ENCODE data around the gene UQCRC2. TPM values are rescaled to one million over a fixed set of nuclear protein-coding genes. Genes with fewer than 3 reads are reported as not detected.
"Not testable (repeated sequence)": the region's sequence is repeated elsewhere in the genome, so short reads cannot be mapped to it uniquely, and the experiment has no call there.

Gene UQCRC2
- total RNA-seq (199 TPM), polyA plus RNA-seq (ENCODE audit: insufficient read depth, low read depth, low replicate concordance) (314 TPM)
- long read RNA-seq, donor 1, transcript UQCRC2-201 (14 exons, 2,615 nt) = major isoform, 34 of 58 reads
- long read RNA-seq, donor 1, transcript UQCRC2-203 (2 exons, 699 nt) = minor isoform, 16 of 58 reads
- long read RNA-seq, donor 1, partial matches to known transcripts = 8 of 58 reads
- long read RNA-seq, donor 1, other reads (novel, unspliced or antisense) = 0 of 58 reads
- long read RNA-seq, donor 2, transcript UQCRC2-203 (2 exons, 699 nt) = minor isoform, 15 of 101 reads
- long read RNA-seq, donor 2, transcript UQCRC2-201 (14 exons, 2,615 nt) = major isoform, 69 of 101 reads
- long read RNA-seq, donor 2, partial matches to known transcripts = 16 of 101 reads
- long read RNA-seq, donor 2, other reads (novel, unspliced or antisense) = 0 of 101 reads
- long read RNA-seq, donor 3, transcript UQCRC2-203 (2 exons, 699 nt) = minor isoform, 25 of 103 reads
- long read RNA-seq, donor 3, transcript UQCRC2-201 (14 exons, 2,615 nt) = major isoform, 59 of 103 reads
- long read RNA-seq, donor 3, partial matches to known transcripts = 18 of 103 reads
- long read RNA-seq, donor 3, other reads (novel, unspliced or antisense) = 0 of 103 reads
- long read RNA-seq, donor 4, transcript UQCRC2-201 (14 exons, 2,615 nt) = major isoform, 37 of 63 reads
- long read RNA-seq, donor 4, transcript UQCRC2-203 (2 exons, 699 nt) = minor isoform, 11 of 63 reads
- long read RNA-seq, donor 4, partial matches to known transcripts = 13 of 63 reads
- long read RNA-seq, donor 4, other reads (novel, unspliced or antisense) = 0 of 63 reads
- long read RNA-seq, donor 5, partial matches to known transcripts = 0 of 6 reads
- long read RNA-seq, donor 5, other reads (novel, unspliced or antisense) = 0 of 6 reads
- long read RNA-seq, donor 6, transcript UQCRC2-203 (2 exons, 699 nt) = minor isoform, 31 of 194 reads
- long read RNA-seq, donor 6, transcript UQCRC2-201 (14 exons, 2,615 nt) = major isoform, 103 of 194 reads
- long read RNA-seq, donor 6, partial matches to known transcripts = 60 of 194 reads
- long read RNA-seq, donor 6, other reads (novel, unspliced or antisense) = 0 of 194 reads
- long read RNA-seq, donor 7, transcript UQCRC2-201 (14 exons, 2,615 nt) = major isoform, 105 of 121 reads
- long read RNA-seq, donor 7, partial matches to known transcripts = 5 of 121 reads
- long read RNA-seq, donor 7, other reads (novel, unspliced or antisense) = 9 of 121 reads
- long read RNA-seq, donor 8, transcript UQCRC2-203 (2 exons, 699 nt) = minor isoform, 11 of 51 reads
- long read RNA-seq, donor 8, transcript UQCRC2-201 (14 exons, 2,615 nt) = major isoform, 39 of 51 reads
- long read RNA-seq, donor 8, partial matches to known transcripts = 0 of 51 reads
- long read RNA-seq, donor 8, other reads (novel, unspliced or antisense) = 0 of 51 reads
- long read RNA-seq, donor 9, transcript UQCRC2-201 (14 exons, 2,615 nt) = major isoform, 20 of 41 reads
- long read RNA-seq, donor 9, transcript UQCRC2-203 (2 exons, 699 nt) = minor isoform, 9 of 41 reads
- long read RNA-seq, donor 9, partial matches to known transcripts = 12 of 41 reads
- long read RNA-seq, donor 9, other reads (novel, unspliced or antisense) = 0 of 41 reads
- long read RNA-seq, donor 10, transcript UQCRC2-201 (14 exons, 2,615 nt) = major isoform, 38 of 68 reads
- long read RNA-seq, donor 10, transcript UQCRC2-203 (2 exons, 699 nt) = minor isoform, 19 of 68 reads
- long read RNA-seq, donor 10, partial matches to known transcripts = 10 of 68 reads
- long read RNA-seq, donor 10, other reads (novel, unspliced or antisense) = 0 of 68 reads

DNA sequence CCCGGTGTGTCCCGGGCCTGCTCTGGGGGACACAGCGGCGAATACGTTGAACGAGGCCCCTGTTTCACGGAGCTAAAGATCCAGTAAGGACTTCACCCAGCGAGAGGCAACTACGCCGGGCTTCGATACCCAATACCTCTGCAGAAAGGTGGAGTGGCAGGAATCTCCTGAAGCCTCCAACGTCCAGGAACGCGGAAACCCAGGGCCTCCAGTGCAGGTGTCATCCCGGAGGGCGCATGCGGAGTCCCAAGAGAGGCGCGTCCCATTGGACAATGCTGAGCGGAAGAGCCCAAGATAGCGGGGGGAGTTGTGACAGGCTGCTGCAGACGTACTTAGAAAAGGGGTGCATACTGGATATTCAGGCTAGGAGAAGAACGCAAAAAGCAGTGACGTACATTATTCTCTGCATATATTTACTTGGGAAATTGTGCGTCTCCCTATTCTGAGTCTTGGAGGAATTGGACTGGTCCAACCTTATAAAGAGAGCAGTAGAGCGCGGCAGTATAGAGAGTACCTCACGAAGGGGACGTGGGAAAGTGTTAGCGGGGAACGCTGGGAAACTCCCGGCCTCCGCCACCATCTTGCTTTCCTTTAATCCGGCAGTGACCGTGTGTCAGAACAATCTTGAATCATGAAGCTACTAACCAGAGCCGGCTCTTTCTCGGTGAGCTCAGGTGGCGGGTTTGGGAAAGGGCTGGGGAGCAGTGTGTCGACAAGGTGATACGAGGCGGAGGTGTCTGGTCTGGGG is at the start of gene UQCRC2:
Gene UQCRC2 (plus strand): TSS at position 569 of the 748 bp plus-strand sequence. CDS start 63 bp downstream, at position 632.
- Histone ChIP-seq H3K36me3 (ENCODE audit: control insufficient read depth in 2 of 3, insufficient read depth in 3 of 3, low read length in 3 of 3) (peaks cover 6 to 10% (median 6%) of the 10 kb centered on the region in 3 donors), H3K9ac (ENCODE audit: low read length in 3 of 3) (peak within 1 kb of the TSS; percentile 90 to 100 (median 97)), H3K27ac (ENCODE audit: low read depth in 2 of 2, low read length in 2 of 2) (peak within 1 kb of the TSS; percentile 96 to 98), H3K9me3 (ENCODE audit: control insufficient read depth in 2 of 3, insufficient read depth in 1 of 3, low read length in 3 of 3) (no peaks in the 10 kb centered on the region), H3K4me3 (ENCODE audit: low read length in 3 of 3) (peak within 1 kb of the TSS; percentile 74 to 99 (median 95)), H3K4me1 (ENCODE audit: control insufficient read depth in 2 of 3, insufficient read depth in 2 of 3, low read depth in 1 of 3, low read length in 3 of 3) (peaks cover 4 to 20% (median 6%) of the 10 kb centered on the region in 3 donors), H3K27me3 (ENCODE audit: control insufficient read depth, insufficient read depth, low read length) (no peaks in the 10 kb centered on the region)
- TF ChIP-seq, protein P1, sequence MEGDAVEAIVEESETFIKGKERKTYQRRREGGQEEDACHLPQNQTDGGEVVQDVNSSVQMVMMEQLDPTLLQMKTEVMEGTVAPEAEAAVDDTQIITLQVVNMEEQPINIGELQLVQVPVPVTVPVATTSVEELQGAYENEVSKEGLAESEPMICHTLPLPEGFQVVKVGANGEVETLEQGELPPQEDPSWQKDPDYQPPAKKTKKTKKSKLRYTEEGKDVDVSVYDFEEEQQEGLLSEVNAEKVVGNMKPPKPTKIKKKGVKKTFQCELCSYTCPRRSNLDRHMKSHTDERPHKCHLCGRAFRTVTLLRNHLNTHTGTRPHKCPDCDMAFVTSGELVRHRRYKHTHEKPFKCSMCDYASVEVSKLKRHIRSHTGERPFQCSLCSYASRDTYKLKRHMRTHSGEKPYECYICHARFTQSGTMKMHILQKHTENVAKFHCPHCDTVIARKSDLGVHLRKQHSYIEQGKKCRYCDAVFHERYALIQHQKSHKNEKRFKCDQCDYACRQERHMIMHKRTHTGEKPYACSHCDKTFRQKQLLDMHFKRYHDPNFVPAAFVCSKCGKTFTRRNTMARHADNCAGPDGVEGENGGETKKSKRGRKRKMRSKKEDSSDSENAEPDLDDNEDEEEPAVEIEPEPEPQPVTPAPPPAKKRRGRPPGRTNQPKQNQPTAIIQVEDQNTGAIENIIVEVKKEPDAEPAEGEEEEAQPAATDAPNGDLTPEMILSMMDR (IDR thresholded peaks at IDR 0.05; ENCODE audit: borderline replicate concordance, extremely low read depth, insufficient read depth) = no peak
- intact Hi-C loops (cut with DNase I) = no loop called here
- DNase-seq = peak; percentile 90 to 98 (median 95)
- FAIRE-seq = no peak

DNA sequence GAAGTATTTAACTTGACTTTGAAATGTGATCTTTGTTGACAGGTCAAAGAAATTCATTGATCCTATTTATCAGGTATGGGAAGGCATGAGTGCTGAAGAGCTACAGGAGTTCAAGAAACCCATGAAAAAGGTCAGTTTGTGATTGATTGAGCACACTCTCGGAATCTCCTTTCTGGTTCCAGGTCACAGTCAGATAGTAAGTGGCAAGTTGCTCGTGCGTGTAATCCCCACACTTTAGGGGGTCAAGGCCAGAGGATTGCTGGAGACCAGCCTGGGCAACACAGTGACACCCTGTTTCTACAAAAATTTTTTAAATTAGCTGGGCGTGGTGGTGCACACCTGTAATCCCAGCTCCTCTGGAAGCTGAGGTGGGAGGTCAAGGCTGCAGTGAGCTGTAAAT is 20.5 kb upstream of the UQCRC2 start:
- H3K4me3 ChIP-seq (ENCODE audit: low read length in 3 of 3); H3K36me3 ChIP-seq (ENCODE audit: control insufficient read depth in 2 of 3, insufficient read depth in 3 of 3, low read length in 3 of 3); DNase-seq; intact Hi-C loops (cut with DNase I); H3K27me3 ChIP-seq (ENCODE audit: control insufficient read depth, insufficient read depth, low read length); H3K9me3 ChIP-seq (ENCODE audit: control insufficient read depth in 2 of 3, insufficient read depth in 1 of 3, low read length in 3 of 3); H3K27ac ChIP-seq (ENCODE audit: low read depth in 2 of 2, low read length in 2 of 2); H3K4me1 ChIP-seq (ENCODE audit: control insufficient read depth in 2 of 3, insufficient read depth in 2 of 3, low read depth in 1 of 3, low read length in 3 of 3); H3K9ac ChIP-seq (ENCODE audit: low read length in 3 of 3); FAIRE-seq: not testable (repeated sequence)

DNA sequence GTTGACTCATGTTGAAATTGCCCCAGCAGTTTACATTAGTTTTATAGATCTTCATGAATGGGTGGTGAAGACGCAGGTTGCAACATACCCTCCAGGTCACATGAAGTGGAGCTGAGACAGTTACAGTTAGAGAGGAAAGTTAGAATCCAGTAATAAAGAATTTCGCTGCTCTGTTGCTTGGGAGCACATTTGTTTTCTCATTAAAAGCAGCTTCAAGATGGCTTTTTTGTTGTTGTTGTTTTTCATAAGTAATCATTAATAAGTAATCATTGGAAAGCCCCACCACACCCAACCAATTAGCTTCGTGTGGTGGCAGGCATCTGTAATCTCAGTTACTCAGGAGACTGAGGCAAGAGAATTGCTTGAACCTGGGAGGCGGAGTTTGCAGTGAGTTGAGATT is 19.8 kb upstream of the UQCRC2 start:
- H3K27me3 ChIP-seq (ENCODE audit: control insufficient read depth, insufficient read depth, low read length); intact Hi-C loops (cut with DNase I); H3K9me3 ChIP-seq (ENCODE audit: control insufficient read depth in 2 of 3, insufficient read depth in 1 of 3, low read length in 3 of 3); H3K36me3 ChIP-seq (ENCODE audit: control insufficient read depth in 2 of 3, insufficient read depth in 3 of 3, low read length in 3 of 3); DNase-seq; H3K4me3 ChIP-seq (ENCODE audit: low read length in 3 of 3); FAIRE-seq; H3K9ac ChIP-seq (ENCODE audit: low read length in 3 of 3); H3K27ac ChIP-seq (ENCODE audit: low read depth in 2 of 2, low read length in 2 of 2); H3K4me1 ChIP-seq (ENCODE audit: control insufficient read depth in 2 of 3, insufficient read depth in 2 of 3, low read depth in 1 of 3, low read length in 3 of 3): not testable (repeated sequence)

DNA sequence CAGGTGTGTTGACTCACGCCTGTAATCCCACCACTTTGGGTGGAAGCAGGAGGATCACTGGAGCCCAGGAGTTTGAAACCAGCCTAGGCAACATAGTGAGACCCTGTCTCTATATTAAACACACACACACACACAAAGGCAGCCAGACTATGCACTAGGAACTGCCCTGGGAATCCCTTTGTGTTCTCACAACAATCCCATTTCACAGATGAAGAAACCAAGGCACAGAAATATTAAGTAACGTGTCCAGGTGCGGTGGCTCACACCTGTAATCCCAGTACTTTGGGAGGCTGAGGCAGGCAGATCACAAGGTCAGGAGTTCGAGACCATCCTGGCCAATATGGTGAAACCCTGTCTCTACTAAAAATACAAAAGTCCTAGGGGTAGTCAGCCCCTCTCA is 19.4 kb upstream of the UQCRC2 start:
- intact Hi-C loops (cut with DNase I); H3K4me1 ChIP-seq (ENCODE audit: control insufficient read depth in 2 of 3, insufficient read depth in 2 of 3, low read depth in 1 of 3, low read length in 3 of 3); H3K9ac ChIP-seq (ENCODE audit: low read length in 3 of 3); H3K27me3 ChIP-seq (ENCODE audit: control insufficient read depth, insufficient read depth, low read length); FAIRE-seq; H3K9me3 ChIP-seq (ENCODE audit: control insufficient read depth in 2 of 3, insufficient read depth in 1 of 3, low read length in 3 of 3); DNase-seq; H3K27ac ChIP-seq (ENCODE audit: low read depth in 2 of 2, low read length in 2 of 2); H3K4me3 ChIP-seq (ENCODE audit: low read length in 3 of 3); H3K36me3 ChIP-seq (ENCODE audit: control insufficient read depth in 2 of 3, insufficient read depth in 3 of 3, low read length in 3 of 3): not testable (repeated sequence)

DNA sequence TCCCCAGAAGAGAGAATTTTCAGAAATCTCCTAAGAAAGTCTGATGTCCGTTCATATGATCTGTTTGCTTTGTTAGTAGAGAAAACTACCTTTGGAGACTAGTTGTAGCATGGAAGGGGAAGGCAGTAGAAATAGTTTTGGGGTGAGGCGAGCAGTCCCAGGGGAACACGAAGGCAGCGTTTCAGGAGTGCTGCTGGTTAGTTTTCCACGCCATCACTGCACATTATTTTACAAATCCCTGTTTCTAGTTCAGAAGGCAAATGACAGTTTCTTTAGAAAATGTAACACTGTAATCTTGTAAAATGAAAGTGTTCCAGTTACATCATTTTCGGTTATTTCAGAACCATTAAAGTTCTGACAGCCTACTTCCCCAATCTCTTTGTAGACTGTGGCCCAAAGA is 16.9 kb upstream of the UQCRC2 start:
- H3K9me3 ChIP-seq (ENCODE audit: control insufficient read depth in 2 of 3, insufficient read depth in 1 of 3, low read length in 3 of 3); H3K4me1 ChIP-seq (ENCODE audit: control insufficient read depth in 2 of 3, insufficient read depth in 2 of 3, low read depth in 1 of 3, low read length in 3 of 3); H3K4me3 ChIP-seq (ENCODE audit: low read length in 3 of 3); intact Hi-C loops (cut with DNase I); H3K9ac ChIP-seq (ENCODE audit: low read length in 3 of 3); H3K27ac ChIP-seq (ENCODE audit: low read depth in 2 of 2, low read length in 2 of 2); DNase-seq; FAIRE-seq; H3K36me3 ChIP-seq (ENCODE audit: control insufficient read depth in 2 of 3, insufficient read depth in 3 of 3, low read length in 3 of 3); H3K27me3 ChIP-seq (ENCODE audit: control insufficient read depth, insufficient read depth, low read length): not testable (repeated sequence)

Measured in kidney (tissue), 22 donors.